Keratinocyte (primary cell): ENCODE measurements around the gene POLA1. TPM values are rescaled to one million over a fixed set of nuclear protein-coding genes. Genes with fewer than 3 reads are reported as not detected.
"Not testable (repeated sequence)": the region's sequence is repeated elsewhere in the genome, so short reads cannot be mapped to it uniquely, and the experiment has no call there.

Experiments used
- DNase-seq: peaks from one replicate; pipeline ENCODE4 v3.0.0-alpha.2; 2011; ENCODE audit warnings: low read depth, missing footprints, low spot score
- FAIRE-seq: peaks from 2 replicates; lab custom pipeline; 2011; peaks lifted over from hg19 to GRCh38; lab: Jason Lieb, UNC
- H2AFZ ChIP-seq: 2 replicates; pipeline ENCODE4 v1.6.0; 2012; ENCODE audit warnings: low read length, control low read depth, inconsistent platforms; ENCODE audit not compliant: control insufficient read depth
- H3K27ac ChIP-seq: 2 replicates; pipeline ENCODE4 v1.5.1; 2011; ENCODE audit warnings: low read length; ENCODE audit not compliant: control insufficient read depth, insufficient read depth
- H3K27me3 ChIP-seq: 3 replicates; pipeline ENCODE4 v1.6.0; 2011; ENCODE audit warnings: low read length; ENCODE audit not compliant: control insufficient read depth, insufficient read depth; ENCODE audit errors: extremely low read depth
- H3K36me3 ChIP-seq, 2 experiments: 2 replicates in 1 of 2; 3 replicates in 1 of 2; pipeline ENCODE4 v1.5.1; 2011; ENCODE audit warnings: low read length in 2 of 2, mild to moderate bottlenecking in 1 of 2; ENCODE audit not compliant: control insufficient read depth in 2 of 2, insufficient read depth in 2 of 2; ENCODE audit errors: extremely low read depth in 1 of 2
- H3K4me1 ChIP-seq: 3 replicates; pipeline ENCODE4 v1.5.1; 2011; ENCODE audit warnings: low read length; ENCODE audit not compliant: control insufficient read depth, insufficient read depth; ENCODE audit errors: extremely low read depth
- H3K4me2 ChIP-seq: 3 replicates; pipeline ENCODE4 v1.6.0; 2011; ENCODE audit warnings: low read depth, low read length; ENCODE audit not compliant: control insufficient read depth, insufficient read depth; ENCODE audit errors: extremely low read depth
- H3K4me3 ChIP-seq, 3 experiments: fragments of 200-600 bp in 1 of 3; sonication (generic) in 1 of 3; 2 replicates in 2 of 3; 3 replicates in 1 of 3; pipeline ENCODE4 v1.5.1; 2011 to 2016; ENCODE audit warnings: low read length in 3 of 3, mild to moderate bottlenecking in 3 of 3, control low read depth in 2 of 3, inconsistent platforms in 1 of 3, low read depth in 1 of 3, mixed read lengths in 1 of 3, mixed run types in 1 of 3, moderate library complexity in 1 of 3; ENCODE audit not compliant: control insufficient read depth in 2 of 3, insufficient read depth in 2 of 3; ENCODE audit errors: extremely low read depth in 1 of 3
- H3K79me2 ChIP-seq: 2 replicates; pipeline ENCODE4 v1.6.0; 2012; ENCODE audit warnings: low read length; ENCODE audit not compliant: control insufficient read depth, insufficient read depth
- H3K9ac ChIP-seq: 3 replicates; pipeline ENCODE4 v1.6.0; 2011; ENCODE audit warnings: low read length; ENCODE audit not compliant: control insufficient read depth, insufficient read depth; ENCODE audit errors: extremely low read depth
- H3K9me1 ChIP-seq: 3 replicates; pipeline ENCODE4 v1.6.0; 2011; ENCODE audit warnings: low read length; ENCODE audit not compliant: control insufficient read depth, insufficient read depth; ENCODE audit errors: extremely low read depth
- H3K9me3 ChIP-seq: 2 replicates; pipeline ENCODE4 v1.5.1; 2012; ENCODE audit warnings: low read depth, low read length; ENCODE audit not compliant: control insufficient read depth
- H4K20me1 ChIP-seq: 3 replicates; pipeline ENCODE4 v1.6.0; 2011; ENCODE audit warnings: low read length; ENCODE audit not compliant: control insufficient read depth, insufficient read depth; ENCODE audit errors: extremely low read depth
- EZH2 ChIP-seq: IDR thresholded peaks from one replicate; pipeline ENCODE4 v1.6.1; 2012; ENCODE audit warnings: inconsistent platforms, mild to moderate bottlenecking, low read length, moderate library complexity
- dilution Hi-C: fragments of 300-500 bp; cut with MboI; formaldehyde crosslinking; loops from one replicate; pipeline ENCODE4 v1.7.0; 2020; ENCODE audit warnings: low sequenced_read_pairs; ENCODE audit not compliant: extremely low pct_ligation_motif_present
- polyA plus RNA-seq, 5 experiments: library from polyadenylated mRNA; depleted of rRNA in 3 of 5; stranded (reverse) in 3 of 5; stranded (forward) in 1 of 5; unstranded in 1 of 5; fragments of >200 nt; gene quantifications; 1 replicate in 1 of 5; 2 replicates in 3 of 5; 3 replicates in 1 of 5; pipeline versions ENCODE4 v1.2.1 to v1.2.3, GENCODE V29; 2011 to 2012; ENCODE audit warnings: missing spikeins in 2 of 5, low read depth in 1 of 5, low replicate concordance in 1 of 5
- TF ChIP-seq, protein P1 (sequence below), 3 experiments: IDR thresholded peaks in 1 of 3; conservative IDR thresholded peaks in 1 of 3; optimal IDR thresholded peaks in 1 of 3; 2 replicates in 2 of 3; 3 replicates in 1 of 3; pipeline versions ENCODE3 to v1.5.1; 2011; ENCODE audit warnings: low read length in 3 of 3, mild to moderate bottlenecking in 3 of 3, moderate library complexity in 2 of 3, control low read depth in 1 of 3, inconsistent platforms in 1 of 3; ENCODE audit not compliant: insufficient read depth in 2 of 3; ENCODE audit errors: extremely low read depth in 1 of 3

The POLA1 gene
- polyA plus RNA-seq, 1 donor (not counting 4 experiments of a cell fraction or from before 2014, with no cell fraction given), result 3.9 TPM

DNA sequence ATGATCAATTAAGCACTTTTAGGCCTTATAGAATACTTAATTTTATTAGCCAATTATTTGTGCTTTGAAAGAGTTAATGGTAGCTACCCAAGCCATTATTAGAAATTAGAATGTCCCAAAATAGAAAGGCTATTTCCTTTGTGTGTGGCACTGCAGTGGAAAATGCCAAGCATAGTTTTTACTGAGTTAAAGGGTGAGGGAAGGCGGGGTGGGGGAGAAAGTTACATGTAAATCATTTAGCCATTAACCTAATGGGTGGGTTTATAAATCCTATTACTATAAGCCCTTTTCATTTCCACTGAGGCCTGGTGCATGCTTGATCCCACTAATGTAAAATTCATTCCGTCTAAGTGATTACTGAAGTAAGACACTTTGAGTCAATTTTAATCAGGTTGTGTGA is 105.8 kb downstream of the POLA1 start:
- dilution Hi-C loops, result no loop called here
- Histone ChIP-seq H3K9ac (no peak overlapping the region), H3K4me2 (no peak overlapping the region), H3K4me3 (no peak overlapping the region), H2AFZ (no peak overlapping the region), H3K27me3 (no peaks in the 10 kb centered on the region), H3K9me1 (no peaks in the 10 kb centered on the region), H3K9me3 (no peaks in the 10 kb centered on the region), H3K36me3 (no peaks in the 10 kb centered on the region), H3K27ac (no peak overlapping the region), H4K20me1 (no peaks in the 10 kb centered on the region), H3K4me1 (no peaks in the 10 kb centered on the region), H3K79me2 (no peaks in the 10 kb centered on the region)
- TF ChIP-seq, protein P1, sequence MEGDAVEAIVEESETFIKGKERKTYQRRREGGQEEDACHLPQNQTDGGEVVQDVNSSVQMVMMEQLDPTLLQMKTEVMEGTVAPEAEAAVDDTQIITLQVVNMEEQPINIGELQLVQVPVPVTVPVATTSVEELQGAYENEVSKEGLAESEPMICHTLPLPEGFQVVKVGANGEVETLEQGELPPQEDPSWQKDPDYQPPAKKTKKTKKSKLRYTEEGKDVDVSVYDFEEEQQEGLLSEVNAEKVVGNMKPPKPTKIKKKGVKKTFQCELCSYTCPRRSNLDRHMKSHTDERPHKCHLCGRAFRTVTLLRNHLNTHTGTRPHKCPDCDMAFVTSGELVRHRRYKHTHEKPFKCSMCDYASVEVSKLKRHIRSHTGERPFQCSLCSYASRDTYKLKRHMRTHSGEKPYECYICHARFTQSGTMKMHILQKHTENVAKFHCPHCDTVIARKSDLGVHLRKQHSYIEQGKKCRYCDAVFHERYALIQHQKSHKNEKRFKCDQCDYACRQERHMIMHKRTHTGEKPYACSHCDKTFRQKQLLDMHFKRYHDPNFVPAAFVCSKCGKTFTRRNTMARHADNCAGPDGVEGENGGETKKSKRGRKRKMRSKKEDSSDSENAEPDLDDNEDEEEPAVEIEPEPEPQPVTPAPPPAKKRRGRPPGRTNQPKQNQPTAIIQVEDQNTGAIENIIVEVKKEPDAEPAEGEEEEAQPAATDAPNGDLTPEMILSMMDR (optimal IDR thresholded peaks at IDR 0.05 in 1 of 3, IDR thresholded peaks at IDR 0.05 in 1 of 3, conservative IDR thresholded peaks at IDR 0.05 in 1 of 3; ENCODE audit: extremely low read depth in 1 of 3, insufficient read depth in 2 of 3, low read length in 3 of 3), result no peak
- no peak for TF ChIP-seq EZH2
- DNase-seq, result no peak
- FAIRE-seq, result no peak

DNA sequence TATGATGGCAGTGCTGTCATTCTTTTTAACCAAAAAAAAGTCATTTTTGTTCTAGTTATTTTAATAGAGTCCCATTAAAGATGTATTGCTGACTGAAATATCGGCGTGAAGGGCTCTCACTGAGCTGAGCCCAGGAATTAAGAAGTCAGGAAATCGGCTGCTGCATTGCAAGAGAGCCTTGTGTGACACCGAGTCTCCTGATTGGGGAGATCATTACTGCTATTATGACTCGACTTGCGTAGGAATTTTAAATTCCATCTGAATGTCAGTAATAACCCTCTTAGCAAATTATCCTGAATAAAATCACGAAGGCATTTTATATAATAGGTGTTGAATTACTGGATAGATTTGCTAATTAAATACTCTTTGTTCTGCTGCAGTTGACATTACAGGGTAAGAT is 111.5 kb downstream of the POLA1 start:
- Histone ChIP-seq H3K27ac (no peak overlapping the region), H3K4me2 (no peak overlapping the region), H3K4me3 (no peak overlapping the region), H3K79me2 (no peaks in the 10 kb centered on the region), H3K27me3 (no peaks in the 10 kb centered on the region), H4K20me1 (no peaks in the 10 kb centered on the region), H3K9me3 (no peaks in the 10 kb centered on the region), H2AFZ (no peak overlapping the region), H3K9me1 (no peaks in the 10 kb centered on the region), H3K36me3 (no peaks in the 10 kb centered on the region), H3K9ac (no peak overlapping the region), H3K4me1 (no peaks in the 10 kb centered on the region)
- FAIRE-seq (no peak), DNase-seq (no peak)
- dilution Hi-C loops, result no loop called here
- TF ChIP-seq, protein P1 (optimal IDR thresholded peaks at IDR 0.05 in 1 of 3, IDR thresholded peaks at IDR 0.05 in 1 of 3, conservative IDR thresholded peaks at IDR 0.05 in 1 of 3; ENCODE audit: extremely low read depth in 1 of 3, insufficient read depth in 2 of 3, low read length in 3 of 3), result no peak
- TF ChIP-seq EZH2, result no peak

DNA sequence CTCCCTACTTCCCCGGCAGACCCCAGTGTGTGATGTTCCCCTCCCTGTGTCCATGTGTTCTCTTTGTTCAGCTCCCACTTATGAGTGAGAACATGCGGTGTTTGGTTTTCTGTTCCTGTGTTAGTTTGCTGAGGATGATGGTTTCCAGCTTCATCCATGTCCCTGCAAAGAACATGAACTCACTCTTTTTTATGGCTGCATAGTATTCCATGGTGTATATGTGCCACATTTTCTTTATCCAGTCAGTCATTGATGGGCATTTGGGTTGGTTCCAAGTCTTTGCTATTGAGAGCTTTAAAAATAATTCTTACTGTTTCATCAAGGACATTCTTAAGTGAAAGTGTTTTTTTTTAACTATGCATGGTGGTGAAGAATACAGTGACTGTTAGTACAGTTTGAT is 126.1 kb downstream of the POLA1 start:
- H3K27me3 ChIP-seq, dilution Hi-C loops, H3K4me1 ChIP-seq, H3K27ac ChIP-seq, H4K20me1 ChIP-seq, H3K9ac ChIP-seq, H3K36me3 ChIP-seq, H3K9me1 ChIP-seq, DNase-seq, H3K79me2 ChIP-seq, H2AFZ ChIP-seq, H3K9me3 ChIP-seq, H3K4me3 ChIP-seq, H3K4me2 ChIP-seq, FAIRE-seq: not testable (repeated sequence)
